ENCODE data around the gene NUCKS1. TPM values are rescaled to one million over a fixed set of nuclear protein-coding genes. Genes with fewer than 3 reads are reported as not detected.

The NUCKS1 gene
- total RNA-seq, 4 donors from 2014 or later: 122 to 237 (median 177) TPM

DNA sequence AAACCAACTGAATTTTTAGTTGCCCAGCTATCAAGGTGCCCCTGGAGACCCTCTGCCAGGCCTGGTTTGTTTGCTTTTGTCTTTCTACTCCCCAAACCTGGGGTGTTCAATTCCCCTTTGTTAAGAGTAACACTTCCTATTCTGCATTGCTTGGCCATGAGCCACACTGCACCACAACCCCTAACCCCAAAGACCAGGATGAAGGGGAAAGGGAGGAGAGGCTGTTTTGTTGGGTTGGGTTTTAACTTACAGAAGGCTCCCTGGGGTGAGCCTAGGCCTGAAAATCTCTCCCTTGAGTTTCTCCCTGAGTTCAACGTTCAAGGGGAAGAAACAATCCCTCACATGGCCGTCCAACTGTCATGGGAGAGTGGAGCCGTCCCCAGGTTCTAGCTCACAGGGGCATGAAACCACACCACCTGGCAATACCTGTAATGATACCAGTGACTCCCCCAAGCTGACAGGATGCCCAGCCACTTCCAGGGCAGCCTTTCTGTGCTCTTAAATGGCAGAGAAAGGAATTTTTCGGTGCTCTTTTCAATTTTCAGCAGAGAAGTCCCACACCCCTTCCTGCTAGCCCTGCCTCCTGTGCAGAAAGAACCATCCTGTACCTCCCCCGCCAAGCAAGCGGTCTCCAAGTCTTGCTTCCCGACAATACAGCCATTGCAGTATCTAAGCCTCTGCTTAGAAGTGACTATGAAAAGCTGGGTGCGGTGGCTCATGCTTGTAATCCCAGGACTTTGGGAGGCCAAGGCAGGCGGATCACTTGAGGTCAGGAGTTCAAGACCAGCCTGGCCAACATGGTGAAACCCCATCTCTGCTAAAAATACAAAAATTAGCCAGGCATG is 84.6 kb downstream of the NUCKS1 start:
- H3K27ac ChIP-seq: no peak overlapping the region
- H3K4me1 ChIP-seq: peaks cover 0 to 7% of the 10 kb centered on the region in 2 donors
- no peak for DNase-seq
- H3K4me3 ChIP-seq (replicated peaks in 1 of 3): no peak overlapping the region
- no peaks in the 10 kb centered on the region for H3K27me3 ChIP-seq
- TF ChIP-seq, protein P1, sequence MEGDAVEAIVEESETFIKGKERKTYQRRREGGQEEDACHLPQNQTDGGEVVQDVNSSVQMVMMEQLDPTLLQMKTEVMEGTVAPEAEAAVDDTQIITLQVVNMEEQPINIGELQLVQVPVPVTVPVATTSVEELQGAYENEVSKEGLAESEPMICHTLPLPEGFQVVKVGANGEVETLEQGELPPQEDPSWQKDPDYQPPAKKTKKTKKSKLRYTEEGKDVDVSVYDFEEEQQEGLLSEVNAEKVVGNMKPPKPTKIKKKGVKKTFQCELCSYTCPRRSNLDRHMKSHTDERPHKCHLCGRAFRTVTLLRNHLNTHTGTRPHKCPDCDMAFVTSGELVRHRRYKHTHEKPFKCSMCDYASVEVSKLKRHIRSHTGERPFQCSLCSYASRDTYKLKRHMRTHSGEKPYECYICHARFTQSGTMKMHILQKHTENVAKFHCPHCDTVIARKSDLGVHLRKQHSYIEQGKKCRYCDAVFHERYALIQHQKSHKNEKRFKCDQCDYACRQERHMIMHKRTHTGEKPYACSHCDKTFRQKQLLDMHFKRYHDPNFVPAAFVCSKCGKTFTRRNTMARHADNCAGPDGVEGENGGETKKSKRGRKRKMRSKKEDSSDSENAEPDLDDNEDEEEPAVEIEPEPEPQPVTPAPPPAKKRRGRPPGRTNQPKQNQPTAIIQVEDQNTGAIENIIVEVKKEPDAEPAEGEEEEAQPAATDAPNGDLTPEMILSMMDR (IDR thresholded peaks at IDR 0.05): no peak
- no peak for TF ChIP-seq POLR2A (IDR thresholded peaks at IDR 0.05)
- WGBS, 2 donors: 75 to 76% methylated on average over 7 to 8 of the region's 9 CpGs
- intact Hi-C loops (cut with DNase I): loop anchor here (10.0 kb wide), 1 partner anchor 249 kb away; no protein-coding TSS in a partner anchor
- no peaks in the 10 kb centered on the region for H3K9me3 ChIP-seq
- no peaks in the 10 kb centered on the region for H3K36me3 ChIP-seq

DNA sequence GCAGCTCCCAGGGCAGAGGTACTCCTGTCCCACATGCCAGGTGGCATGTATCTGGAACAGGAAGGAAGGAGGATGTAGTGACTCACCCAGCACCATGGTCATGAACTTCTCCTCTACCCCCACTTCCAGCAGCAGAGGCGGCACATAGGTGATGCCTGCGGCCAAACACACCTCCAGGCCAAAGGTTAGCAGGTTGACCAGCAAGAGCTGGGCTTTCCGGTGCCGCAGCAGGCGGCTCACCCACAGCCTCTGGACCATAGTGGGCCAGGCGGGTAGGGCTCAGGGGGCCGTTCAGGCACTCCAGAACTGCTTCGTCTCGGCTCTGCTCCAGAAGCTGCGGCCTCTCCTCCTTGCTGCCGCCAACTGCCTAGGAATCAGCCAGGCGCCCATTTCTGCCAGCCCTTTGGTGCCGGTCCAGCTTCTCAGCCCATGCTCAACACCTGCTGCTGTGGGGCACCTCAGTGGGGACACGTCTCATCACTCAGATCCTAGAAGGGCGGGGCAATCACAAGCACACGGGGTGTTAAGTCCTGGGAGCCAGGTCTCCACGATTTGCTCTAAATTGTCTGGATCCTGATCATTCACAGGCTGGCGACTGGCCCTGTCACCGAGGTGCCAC is 85.5 kb downstream of the NUCKS1 start:
- peak; percentile 61 to 68 for DNase-seq
- intact Hi-C loops (cut with DNase I): loop anchor here (5.0 to 10.0 kb wide), 2 partner anchors 38 to 250 kb away; no protein-coding TSS in a partner anchor
- Histone ChIP-seq H3K4me3 (replicated peaks in 1 of 3) (no peak overlapping the region), H3K4me1 (peaks cover 0 to 7% of the 10 kb centered on the region in 2 donors), H3K27ac (no peak overlapping the region), H3K27me3 (no peaks in the 10 kb centered on the region), H3K9me3 (no peaks in the 10 kb centered on the region), H3K36me3 (no peaks in the 10 kb centered on the region)
- 47 to 53% methylated on average over 5 to 19 of the region's 19 CpGs for WGBS, 2 donors
- TF ChIP-seq, protein P1 (IDR thresholded peaks at IDR 0.05): no peak
- no peak for TF ChIP-seq POLR2A (IDR thresholded peaks at IDR 0.05)

DNA sequence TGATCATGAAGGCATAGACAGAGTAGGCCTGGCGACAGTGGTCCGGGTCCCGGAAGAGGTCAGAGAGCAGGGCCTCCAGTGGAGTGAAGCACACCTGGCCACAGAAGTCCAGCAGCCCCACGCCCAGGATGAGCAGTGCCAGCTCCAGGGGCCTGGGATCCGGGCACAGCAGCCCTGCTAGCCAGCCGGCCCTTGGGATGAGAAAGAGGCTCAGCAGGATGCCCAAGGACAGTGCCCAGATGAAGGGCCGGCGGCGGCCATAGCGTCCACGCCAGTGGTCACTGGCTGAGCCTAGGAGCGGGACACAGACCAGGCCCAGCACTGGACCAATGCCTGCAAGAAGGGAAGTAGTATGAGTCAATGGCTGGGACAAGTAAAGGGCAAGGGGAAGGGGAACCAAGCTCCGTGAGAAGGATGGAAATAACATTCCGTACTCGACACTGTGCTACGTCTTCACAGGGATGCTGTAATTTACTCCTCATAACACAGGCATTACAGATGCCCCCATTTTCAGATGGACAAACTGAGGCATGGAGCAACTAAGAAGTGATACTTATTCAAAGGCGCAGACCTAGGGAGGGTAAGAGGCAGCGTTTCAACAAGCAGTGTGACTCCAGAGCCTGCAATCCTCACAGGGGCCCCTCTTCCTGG is 86.6 kb downstream of the NUCKS1 start:
- no peak for TF ChIP-seq POLR2A (IDR thresholded peaks at IDR 0.05)
- TF ChIP-seq, protein P1 (IDR thresholded peaks at IDR 0.05): no peak
- H3K4me1 ChIP-seq: peaks cover 2 to 11% of the 10 kb centered on the region in 2 donors
- no peaks in the 10 kb centered on the region for H3K27me3 ChIP-seq
- no peaks in the 10 kb centered on the region for H3K9me3 ChIP-seq
- DNase-seq: no peak
- 89 to 92% methylated on average over 15 to 17 of the region's 18 CpGs for WGBS, 2 donors
- no peaks in the 10 kb centered on the region for H3K36me3 ChIP-seq
- H3K4me3 ChIP-seq (replicated peaks in 1 of 3): no peak overlapping the region
- no peak overlapping the region for H3K27ac ChIP-seq
- intact Hi-C loops (cut with DNase I): loop anchor here (5.0 to 10.0 kb wide), 2 partner anchors 39 to 251 kb away; no protein-coding TSS in a partner anchor

Small RNA genes within 50 kb of the gene (small RNA-seq; reads per million reads assigned to genes)
- gene RF00017 (not detected), gene RF00139 (not detected)

Other genes starting within 250 kb of the NUCKS1 start
- 10 to 100 TPM; 13.6 to 22.4 (median 16.9) TPM for gene CDK18, start 245.5 kb downstream of the NUCKS1 start, total RNA-seq
- 10 to 100 TPM; 18.0 to 33.9 (median 28.4) TPM for gene ELK4, start 118.2 kb downstream of the NUCKS1 start, total RNA-seq
- 1 to 10 TPM; 1.4 to 6.7 (median 2.6) TPM for gene SLC45A3, start 69.7 kb downstream of the NUCKS1 start, total RNA-seq
- gene RAB29, start 25.3 kb upstream of the NUCKS1 start, total RNA-seq: 10 to 100 TPM; 52.4 to 78.1 (median 58.9) TPM
- 10 to 100 TPM; 52.1 to 98.9 (median 64.6) TPM for gene SLC41A1, start 63.0 kb upstream of the NUCKS1 start, total RNA-seq
- gene PM20D1, start 100.0 kb upstream of the NUCKS1 start, total RNA-seq: under 1 TPM; 0.50 to 0.81 (median 0.68) TPM
- 1 to 10 TPM; 1.6 to 4.8 (median 3.3) TPM for gene SLC26A9, start 193.3 kb upstream of the NUCKS1 start, total RNA-seq

Measured in thyroid gland (tissue), 4 donors.